GM19324 (cell line): ENCODE measurements around the gene NDUFA9.

ENCODE experiments used
- ATAC-seq: cut with Tn5 transposase; IDR thresholded peaks from one replicate; pipeline ENCODE4 v1.9.1; 2021; ENCODE audit warnings: mild to moderate bottlenecking, moderate library complexity; ENCODE audit not compliant: unreplicated experiment, low FRiP score

NDUFA9 gene

GRCh38 chr12:4648501-4649357 is at the start of gene NDUFA9, which contains the start of gene AKAP3:
Gene NDUFA9, plus strand, starts transcription at chr12:4649114. Its CDS starts 13 bp downstream, at chr12:4649127.
Gene AKAP3, minus strand, starts transcription at chr12:4649051. Its CDS starts 10,855 bp downstream, at chr12:4638196.
- ATAC-seq: peak; percentile 76

- no peak for ATAC-seq
Observed at GRCh38 chr12:4603421-4603820, 45.5 kb upstream of the NDUFA9 start.

- no peak for ATAC-seq
Observed at GRCh38 chr12:4603946-4604345, 45.0 kb upstream of the NDUFA9 start.

GRCh38 chr12:4604684-4605193 is 44.2 kb upstream of the NDUFA9 start:
- ATAC-seq: peak; percentile 83

GRCh38 chr12:4607056-4607455 is 41.9 kb upstream of the NDUFA9 start:
- no peak for ATAC-seq

- no peak for ATAC-seq
Observed at GRCh38 chr12:4609071-4609470, 39.8 kb upstream of the NDUFA9 start.

- no peak for ATAC-seq
Observed at GRCh38 chr12:4610481-4610880, 38.4 kb upstream of the NDUFA9 start.

GRCh38 chr12:4615667-4616066 is 33.2 kb upstream of the NDUFA9 start:
- no peak for ATAC-seq

- no peak for ATAC-seq
Observed at GRCh38 chr12:4621511-4621910, 27.4 kb upstream of the NDUFA9 start.

- ATAC-seq: no peak
Observed at GRCh38 chr12:4626543-4626942, 22.4 kb upstream of the NDUFA9 start.

- ATAC-seq: no peak
Observed at GRCh38 chr12:4628406-4628805, 20.5 kb upstream of the NDUFA9 start.

- ATAC-seq: no peak
Observed at GRCh38 chr12:4630262-4630661, 18.7 kb upstream of the NDUFA9 start.

- peak; percentile 54 for ATAC-seq
Observed at GRCh38 chr12:4643747-4644146, 5.2 kb upstream of the NDUFA9 start.

- ATAC-seq: no peak
Observed at GRCh38 chr12:4645023-4645422, 3.9 kb upstream of the NDUFA9 start.

- peak; percentile 38 for ATAC-seq
Observed at GRCh38 chr12:4648104-4648500, 812 bp upstream of the NDUFA9 start.

- ATAC-seq: no peak
Observed at GRCh38 chr12:4649358-4649661, 396 bp downstream of the NDUFA9 start.

- ATAC-seq: no peak
Observed at GRCh38 chr12:4653257-4653656, 4.3 kb downstream of the NDUFA9 start.

GRCh38 chr12:4653691-4654090 is 4.8 kb downstream of the NDUFA9 start:
- no peak for ATAC-seq

GRCh38 chr12:4663971-4664505 is 15.1 kb downstream of the NDUFA9 start:
- ATAC-seq: no peak

- ATAC-seq: no peak
Observed at GRCh38 chr12:4665236-4665635, 16.3 kb downstream of the NDUFA9 start.

GRCh38 chr12:4679711-4680110 is 30.8 kb downstream of the NDUFA9 start:
- ATAC-seq: no peak

- no peak for ATAC-seq
Observed at GRCh38 chr12:4681732-4682131, 32.8 kb downstream of the NDUFA9 start.
